Measurements from ENCODE around the gene SMYD1.

DNA sequence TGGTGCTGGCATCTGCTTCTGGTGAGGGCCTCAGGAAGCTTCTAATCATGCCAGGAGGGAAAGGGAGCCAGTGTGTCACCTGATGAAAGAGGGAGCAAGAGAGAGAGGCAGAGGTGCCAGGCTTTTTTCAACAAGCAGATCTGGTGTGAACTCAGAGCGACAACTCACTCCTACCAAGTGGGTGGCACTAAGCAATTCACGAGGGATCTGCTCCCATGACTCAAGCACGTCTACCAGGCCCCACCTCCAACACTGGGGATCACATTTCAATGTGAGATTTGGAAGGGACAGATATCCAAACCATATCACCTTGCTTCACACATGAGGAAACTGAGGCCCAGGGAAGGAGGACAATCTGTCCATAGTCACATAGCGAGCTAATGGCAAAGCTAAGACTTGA is 41.2 kb downstream of the SMYD1 start:
- no peak for TF ChIP-seq ZFP30 (CRISPR knock-in tag; IDR thresholded peaks at IDR 0.05)
- no peak for TF ChIP-seq PPARA (CRISPR knock-in tag; IDR thresholded peaks at IDR 0.05; ENCODE audit: borderline replicate concordance)
- TF ChIP-seq, protein P1, sequence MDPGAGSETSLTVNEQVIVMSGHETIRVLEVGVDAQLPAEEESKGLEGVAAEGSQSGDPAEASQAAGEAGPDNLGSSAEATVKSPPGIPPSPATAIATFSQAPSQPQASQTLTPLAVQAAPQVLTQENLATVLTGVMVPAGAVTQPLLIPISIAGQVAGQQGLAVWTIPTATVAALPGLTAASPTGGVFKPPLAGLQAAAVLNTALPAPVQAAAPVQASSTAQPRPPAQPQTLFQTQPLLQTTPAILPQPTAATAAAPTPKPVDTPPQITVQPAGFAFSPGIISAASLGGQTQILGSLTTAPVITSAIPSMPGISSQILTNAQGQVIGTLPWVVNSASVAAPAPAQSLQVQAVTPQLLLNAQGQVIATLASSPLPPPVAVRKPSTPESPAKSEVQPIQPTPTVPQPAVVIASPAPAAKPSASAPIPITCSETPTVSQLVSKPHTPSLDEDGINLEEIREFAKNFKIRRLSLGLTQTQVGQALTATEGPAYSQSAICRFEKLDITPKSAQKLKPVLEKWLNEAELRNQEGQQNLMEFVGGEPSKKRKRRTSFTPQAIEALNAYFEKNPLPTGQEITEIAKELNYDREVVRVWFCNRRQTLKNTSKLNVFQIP (CRISPR knock-in tag; IDR thresholded peaks at IDR 0.05; ENCODE audit: borderline replicate concordance, low read depth) = no peak
- no peak for TF ChIP-seq RARB (CRISPR knock-in tag; IDR thresholded peaks at IDR 0.05)
- TF ChIP-seq BACH2 (CRISPR knock-in tag; IDR thresholded peaks at IDR 0.05; ENCODE audit: borderline replicate concordance) = no peak
- TF ChIP-seq ZFP3 (CRISPR knock-in tag; IDR thresholded peaks at IDR 0.05) = no peak

Measured in SK-N-SH treated with all-trans-retinoic acid at 6 μM for 48 hours (cell line).